Measurements from ENCODE around the gene RBFOX2.

DNA sequence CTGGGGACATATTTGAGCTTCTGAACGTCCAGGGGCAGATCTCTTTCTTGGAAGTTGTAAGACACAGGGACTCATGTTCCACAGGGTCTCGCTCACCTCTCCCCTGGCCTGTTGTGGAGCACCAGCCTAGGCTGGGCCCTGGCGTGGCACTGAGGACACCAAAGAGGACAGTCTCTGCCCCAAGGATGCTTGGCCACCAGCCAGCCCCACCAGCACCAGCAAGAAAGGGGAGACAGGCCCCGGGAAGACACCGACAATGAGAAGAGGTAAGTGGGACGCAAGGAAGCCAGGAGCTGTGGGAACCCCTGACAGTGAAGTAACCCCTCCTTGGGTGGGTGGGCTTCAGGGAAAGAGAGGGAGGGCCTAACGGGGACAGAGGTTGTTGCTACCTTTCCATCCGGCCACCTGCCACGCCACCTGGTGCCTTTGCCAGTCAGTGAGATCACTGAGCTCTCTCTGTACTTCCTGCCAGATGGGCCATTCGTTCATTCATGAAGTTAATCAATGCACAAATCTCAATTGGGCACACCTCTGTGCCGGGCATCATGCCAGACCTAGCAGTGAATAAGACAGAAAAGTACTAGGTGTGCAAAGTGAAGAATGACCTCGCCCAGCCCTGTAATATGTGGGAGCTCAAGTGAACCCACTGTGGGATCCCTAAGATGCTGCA, 299.9 kb downstream of the RBFOX2 start:
- TF ChIP-seq, protein P1, sequence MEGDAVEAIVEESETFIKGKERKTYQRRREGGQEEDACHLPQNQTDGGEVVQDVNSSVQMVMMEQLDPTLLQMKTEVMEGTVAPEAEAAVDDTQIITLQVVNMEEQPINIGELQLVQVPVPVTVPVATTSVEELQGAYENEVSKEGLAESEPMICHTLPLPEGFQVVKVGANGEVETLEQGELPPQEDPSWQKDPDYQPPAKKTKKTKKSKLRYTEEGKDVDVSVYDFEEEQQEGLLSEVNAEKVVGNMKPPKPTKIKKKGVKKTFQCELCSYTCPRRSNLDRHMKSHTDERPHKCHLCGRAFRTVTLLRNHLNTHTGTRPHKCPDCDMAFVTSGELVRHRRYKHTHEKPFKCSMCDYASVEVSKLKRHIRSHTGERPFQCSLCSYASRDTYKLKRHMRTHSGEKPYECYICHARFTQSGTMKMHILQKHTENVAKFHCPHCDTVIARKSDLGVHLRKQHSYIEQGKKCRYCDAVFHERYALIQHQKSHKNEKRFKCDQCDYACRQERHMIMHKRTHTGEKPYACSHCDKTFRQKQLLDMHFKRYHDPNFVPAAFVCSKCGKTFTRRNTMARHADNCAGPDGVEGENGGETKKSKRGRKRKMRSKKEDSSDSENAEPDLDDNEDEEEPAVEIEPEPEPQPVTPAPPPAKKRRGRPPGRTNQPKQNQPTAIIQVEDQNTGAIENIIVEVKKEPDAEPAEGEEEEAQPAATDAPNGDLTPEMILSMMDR (IDR thresholded peaks at IDR 0.05): no peak
- TF ChIP-seq POLR2A (IDR thresholded peaks at IDR 0.05): no peak
